ENCODE data around the gene DACH1. TPM values are rescaled to one million over a fixed set of nuclear protein-coding genes. Genes with fewer than 3 reads are reported as not detected.

Gene DACH1
- total and polyA plus RNA-seq, 9 of the 15 experiments (the other 6 are each of a cell fraction or from before 2014, with no cell fraction given) = 0.04 to 0.07 (median 0.04) TPM; not detected in 2

DNA sequence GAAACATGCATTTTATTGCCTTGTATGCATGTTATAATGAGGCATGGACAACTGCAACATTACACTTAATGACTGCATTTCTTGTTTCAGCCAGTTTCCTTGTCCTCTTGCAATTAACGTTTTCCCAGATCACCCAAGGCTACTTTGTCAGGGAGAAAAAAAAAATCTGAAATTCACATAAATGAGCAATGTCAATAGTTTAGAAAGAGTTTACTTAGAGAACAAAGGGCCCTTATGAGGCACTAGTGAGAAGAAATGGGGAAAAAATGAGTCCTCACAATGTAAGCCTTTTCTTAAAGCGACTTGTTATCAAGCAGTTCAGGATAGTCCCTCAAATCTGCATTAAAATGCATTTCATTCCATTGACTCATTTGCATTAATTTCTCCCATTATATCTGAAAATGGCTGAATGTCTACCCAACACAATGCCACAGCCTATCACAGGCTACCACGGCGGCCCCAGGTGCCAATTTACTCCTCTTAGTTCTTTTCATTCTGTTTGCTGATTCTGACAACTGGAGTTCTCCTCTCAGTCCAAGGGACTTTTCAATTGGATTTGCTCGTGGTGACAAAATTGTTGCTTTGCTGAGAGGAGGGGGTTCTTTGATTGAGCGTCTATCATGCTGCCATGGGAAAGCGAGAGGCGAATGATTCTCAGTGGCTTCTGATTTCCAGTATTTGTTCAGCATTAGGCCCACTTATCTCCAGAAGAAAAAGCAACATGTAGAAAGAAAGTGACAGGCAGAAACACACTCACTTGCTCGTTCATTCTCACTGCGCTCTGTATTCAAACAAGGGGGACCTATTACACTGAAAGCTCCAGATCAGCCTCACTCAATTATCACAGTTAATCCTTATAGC, 107.1 kb downstream of the DACH1 start (continued):
- TF ChIP-seq, protein P1, sequence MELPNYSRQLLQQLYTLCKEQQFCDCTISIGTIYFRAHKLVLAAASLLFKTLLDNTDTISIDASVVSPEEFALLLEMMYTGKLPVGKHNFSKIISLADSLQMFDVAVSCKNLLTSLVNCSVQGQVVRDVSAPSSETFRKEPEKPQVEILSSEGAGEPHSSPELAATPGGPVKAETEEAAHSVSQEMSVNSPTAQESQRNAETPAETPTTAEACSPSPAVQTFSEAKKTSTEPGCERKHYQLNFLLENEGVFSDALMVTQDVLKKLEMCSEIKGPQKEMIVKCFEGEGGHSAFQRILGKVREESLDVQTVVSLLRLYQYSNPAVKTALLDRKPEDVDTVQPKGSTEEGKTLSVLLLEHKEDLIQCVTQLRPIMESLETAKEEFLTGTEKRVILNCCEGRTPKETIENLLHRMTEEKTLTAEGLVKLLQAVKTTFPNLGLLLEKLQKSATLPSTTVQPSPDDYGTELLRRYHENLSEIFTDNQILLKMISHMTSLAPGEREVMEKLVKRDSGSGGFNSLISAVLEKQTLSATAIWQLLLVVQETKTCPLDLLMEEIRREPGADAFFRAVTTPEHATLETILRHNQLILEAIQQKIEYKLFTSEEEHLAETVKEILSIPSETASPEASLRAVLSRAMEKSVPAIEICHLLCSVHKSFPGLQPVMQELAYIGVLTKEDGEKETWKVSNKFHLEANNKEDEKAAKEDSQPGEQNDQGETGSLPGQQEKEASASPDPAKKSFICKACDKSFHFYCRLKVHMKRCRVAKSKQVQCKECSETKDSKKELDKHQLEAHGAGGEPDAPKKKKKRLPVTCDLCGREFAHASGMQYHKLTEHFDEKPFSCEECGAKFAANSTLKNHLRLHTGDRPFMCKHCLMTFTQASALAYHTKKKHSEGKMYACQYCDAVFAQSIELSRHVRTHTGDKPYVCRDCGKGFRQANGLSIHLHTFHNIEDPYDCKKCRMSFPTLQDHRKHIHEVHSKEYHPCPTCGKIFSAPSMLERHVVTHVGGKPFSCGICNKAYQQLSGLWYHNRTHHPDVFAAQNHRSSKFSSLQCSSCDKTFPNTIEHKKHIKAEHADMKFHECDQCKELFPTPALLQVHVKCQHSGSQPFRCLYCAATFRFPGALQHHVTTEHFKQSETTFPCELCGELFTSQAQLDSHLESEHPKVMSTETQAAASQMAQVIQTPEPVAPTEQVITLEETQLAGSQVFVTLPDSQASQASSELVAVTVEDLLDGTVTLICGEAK (IDR thresholded peaks at IDR 0.05) = no peak
- TF ChIP-seq, protein P1 (CRISPR knock-in tag; IDR thresholded peaks at IDR 0.05) = no peak
- TF ChIP-seq ZNF79 (CRISPR knock-in tag; IDR thresholded peaks at IDR 0.05; ENCODE audit: low read depth) = no peak

Data from K562 (cell line).